ENCODE data around the gene DNASE1L2. TPM values are rescaled to one million over a fixed set of nuclear protein-coding genes. Genes with fewer than 3 reads are reported as not detected.
A peak's percentile ranks its signal among the peaks of the same experiment; 100 is the strongest.

Gene DNASE1L2
- total and polyA plus RNA-seq, 3 donors from 2014 or later = 1.1 to 3.5 (median 2.5) TPM

GRCh38 chr16:2194166-2194834 lies 41.9 kb upstream of the DNASE1L2 start:
- H3K9me3 ChIP-seq = no peaks in the 10 kb centered on the region
- H3K36me3 ChIP-seq (ENCODE audit: low read depth, missing control alignments) = no peaks in the 10 kb centered on the region
- peaks cover 9% of the 10 kb centered on the region for H3K4me1 ChIP-seq
- no peaks in the 10 kb centered on the region for H3K27me3 ChIP-seq
- TF ChIP-seq CTCF (IDR thresholded peaks at IDR 0.05) = no peak
- TF ChIP-seq POLR2A (IDR thresholded peaks at IDR 0.05) = no peak
- intact Hi-C loops (cut with DNase I; ENCODE audit: low total_unique reads) = no loop called here
- WGBS, 2 donors = 50 to 60% methylated on average over 12 to 16 of the region's 16 CpGs
- no peak overlapping the region for H3K4me3 ChIP-seq
- DNase-seq = no peak
- no peak overlapping the region for H3K27ac ChIP-seq

DNA sequence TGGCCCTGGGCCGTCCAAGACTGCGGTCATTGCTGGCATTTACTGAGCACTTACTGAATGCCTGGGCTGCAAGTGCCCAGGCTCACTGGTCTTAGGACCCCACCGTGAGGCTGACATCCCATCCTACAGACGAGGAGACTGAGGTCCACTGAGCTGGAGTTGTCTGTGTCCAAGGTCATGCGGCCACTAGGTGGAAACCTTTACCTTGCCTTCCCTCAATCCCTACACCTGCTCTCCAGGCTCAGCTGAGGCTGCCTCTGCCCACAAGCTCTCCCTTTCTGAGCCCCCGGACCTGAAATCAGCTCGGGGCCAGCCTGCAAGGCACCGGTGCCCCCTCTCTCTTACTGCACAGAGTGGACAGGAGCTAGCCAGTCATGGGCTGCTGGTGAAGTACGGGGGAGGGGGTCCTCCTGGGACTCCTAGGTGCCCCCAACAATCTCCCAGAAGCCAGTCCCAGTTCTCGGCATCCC lies 41.4 kb upstream of the DNASE1L2 start:
- Histone ChIP-seq H3K4me1 (peaks cover 9% of the 10 kb centered on the region), H3K9me3 (no peaks in the 10 kb centered on the region), H3K4me3 (no peak overlapping the region), H3K27me3 (no peaks in the 10 kb centered on the region), H3K36me3 (ENCODE audit: low read depth, missing control alignments) (no peaks in the 10 kb centered on the region), H3K27ac (no peak overlapping the region)
- TF ChIP-seq POLR2A (IDR thresholded peaks at IDR 0.05) = no peak
- peak in 1 of 3 experiments; percentile 34 for TF ChIP-seq CTCF (IDR thresholded peaks at IDR 0.05)
- WGBS, 2 donors = 36 to 40% methylated on average over 3 to 10 of the region's 10 CpGs
- DNase-seq = peak; percentile 49
- intact Hi-C loops (cut with DNase I; ENCODE audit: low total_unique reads) = no loop called here

DNA sequence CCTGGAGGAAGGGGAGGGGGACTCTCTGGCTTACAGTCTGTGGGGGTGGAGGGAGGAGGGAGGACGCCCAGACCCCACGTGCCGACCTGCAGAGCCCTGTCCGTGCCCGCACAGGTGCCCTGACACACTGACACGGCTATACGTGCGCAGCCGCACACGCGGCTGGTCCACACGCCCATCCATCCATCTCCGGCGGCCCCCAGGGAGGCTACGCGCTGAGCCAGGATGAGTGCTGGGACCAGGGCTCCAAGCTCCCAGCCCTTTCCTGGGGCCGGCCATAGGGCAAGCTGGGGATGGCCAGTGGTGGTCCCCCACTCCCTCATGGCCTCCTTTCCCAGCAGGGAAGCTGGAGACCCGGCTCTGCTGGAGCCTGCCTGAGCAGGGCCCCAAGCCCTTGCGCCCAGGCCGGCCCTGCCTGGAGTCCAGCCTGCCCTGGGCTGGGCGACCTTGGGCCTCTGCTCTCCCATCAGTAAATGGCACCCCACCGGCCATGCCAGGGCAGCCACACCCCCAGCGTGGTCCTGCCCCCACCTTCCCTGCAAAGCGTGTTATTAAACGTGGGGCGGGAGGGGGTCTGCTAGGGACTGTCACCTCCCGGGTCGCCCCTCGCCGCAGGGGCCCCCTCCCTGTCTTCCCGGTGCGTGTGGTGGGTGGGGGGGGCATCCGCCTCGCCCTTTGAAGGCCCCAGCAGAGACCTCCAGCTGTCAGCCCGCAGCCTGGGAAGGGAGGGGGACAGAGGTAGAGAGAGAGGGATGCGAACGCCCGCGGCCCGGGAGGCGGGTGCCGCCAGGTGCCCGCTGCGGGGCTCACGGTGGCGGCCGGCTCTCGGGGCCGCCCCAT lies 40.7 kb upstream of the DNASE1L2 start:
- H3K27ac ChIP-seq = no peak overlapping the region
- no peaks in the 10 kb centered on the region for H3K27me3 ChIP-seq
- H3K4me3 ChIP-seq = peak overlapping the region; percentile 26
- intact Hi-C loops (cut with DNase I; ENCODE audit: low total_unique reads) = no loop called here
- TF ChIP-seq CTCF (IDR thresholded peaks at IDR 0.05) (no peak), POLR2A (IDR thresholded peaks at IDR 0.05) (no peak)
- DNase-seq = no peak
- no peaks in the 10 kb centered on the region for H3K36me3 ChIP-seq (ENCODE audit: low read depth, missing control alignments)
- H3K9me3 ChIP-seq = no peaks in the 10 kb centered on the region
- 0 to 7% methylated on average over 3 to 46 of the region's 49 CpGs for WGBS, 2 donors
- H3K4me1 ChIP-seq = peaks cover 9% of the 10 kb centered on the region

GRCh38 chr16:2196162-2196980 lies 39.9 kb upstream of the DNASE1L2 start, which contains the start of gene CASKIN1:
CASKIN1 (minus strand) TSS chr16:2196605; CDS start chr16:2196432, 173 bp downstream.
- Histone ChIP-seq H3K27ac (no peak within 1 kb of the TSS), H3K36me3 (ENCODE audit: low read depth, missing control alignments) (no peaks in the 10 kb centered on the region), H3K27me3 (no peaks in the 10 kb centered on the region), H3K4me3 (peak within 1 kb of the TSS; percentile 26), H3K9me3 (no peaks in the 10 kb centered on the region), H3K4me1 (peaks cover 9% of the 10 kb centered on the region)
- no peak for TF ChIP-seq CTCF (IDR thresholded peaks at IDR 0.05)
- no peak for TF ChIP-seq POLR2A (IDR thresholded peaks at IDR 0.05)
- intact Hi-C loops (cut with DNase I; ENCODE audit: low total_unique reads) = no loop called here
- DNase-seq = no peak
- WGBS, 2 donors = 1% methylated on average over 68 of the region's 129 CpGs; no CpG with 5 or more reads in 1 of the 2 donors

Data from testis (tissue), 3 donors.